Aorta (tissue), 5 donors: ENCODE data around the gene SLC16A9. TPM values are rescaled to one million over a fixed set of nuclear protein-coding genes. Genes with fewer than 3 reads are reported as not detected.
A peak's percentile ranks its signal among the peaks of the same experiment; 100 is the strongest.
"Not testable (repeated sequence)": the region's sequence is repeated elsewhere in the genome, so short reads cannot be mapped to it uniquely, and the experiment has no call there.

Experiments used
- ATAC-seq: fragments of 200-7000 bp; cut with Tn5 transposase; one replicate; pipeline ENCODE4 v1.9.1; 2022; ENCODE audit warnings: moderate library complexity; ENCODE audit not compliant: low FRiP score
- DNase-seq, 2 donors: peaks; one replicate each; pipeline ENCODE4 v3.0.0-alpha.2; 2020
- H3K27ac ChIP-seq, 2 donors: one replicate each; pipeline ENCODE4 v1.5.1; 2013; ENCODE audit warnings: low read length in 2 of 2, mild to moderate bottlenecking in 2 of 2, moderate library complexity in 2 of 2, control low read depth in 1 of 2, inconsistent platforms in 1 of 2, low read depth in 1 of 2
- H3K27me3 ChIP-seq, 2 donors: one replicate each; pipeline ENCODE4 v1.6.1; 2013; ENCODE audit warnings: control low read depth in 1 of 2, low read length in 1 of 2, mild to moderate bottlenecking in 1 of 2, moderate library complexity in 1 of 2; ENCODE audit not compliant: insufficient read depth in 2 of 2, control insufficient read depth in 1 of 2
- H3K36me3 ChIP-seq, 2 donors: one replicate each; pipeline ENCODE4 v1.6.1; 2013; ENCODE audit warnings: control low read depth in 1 of 2, low read length in 1 of 2, mild to moderate bottlenecking in 1 of 2; ENCODE audit not compliant: insufficient read depth in 2 of 2, control insufficient read depth in 1 of 2
- H3K4me1 ChIP-seq, 2 donors: one replicate each; pipeline ENCODE4 v1.6.1; 2013; ENCODE audit warnings: low read length in 2 of 2, control low read depth in 1 of 2, mild to moderate bottlenecking in 1 of 2, moderate library complexity in 1 of 2; ENCODE audit not compliant: insufficient read depth in 2 of 2, control insufficient read depth in 1 of 2
- H3K4me3 ChIP-seq, 2 donors: one replicate each; pipeline ENCODE4 v1.5.1; 2013; ENCODE audit warnings: low read length in 2 of 2, control low read depth in 1 of 2, mild to moderate bottlenecking in 1 of 2
- H3K9me3 ChIP-seq: one replicate; pipeline ENCODE4 v1.6.1; 2013; ENCODE audit warnings: mild to moderate bottlenecking, low read length; ENCODE audit not compliant: control insufficient read depth
- WGBS, 2 donors: extraction: QIAGEN DNeasy Blood & Tissue Kit; methylation state at CpG; one replicate each; pipeline ENCODE4 v1.1.7; 2013; 5-methylcytosine and 5-hydroxymethylcytosine counted together
- intact Hi-C, 2 donors: fragments of 100-400 bp; cut with DNase I; formaldehyde crosslinking; loops; one replicate each; pipeline versions ENCODE4 v1.14.2 to v1.15.0; 2022
- polyA plus RNA-seq, 2 donors: library from polyadenylated mRNA; stranded (reverse); fragments of 200-250 nt; gene quantifications; one replicate each; pipeline ENCODE4 v1.2.3, GENCODE V29; 2013
- total RNA-seq, 2 donors: library from RNA; stranded (reverse); fragmentation: NEBNext Ultra II Directional; extraction: Animal tissue kit (Norgen Biotek cat#: 25700); gene quantifications; one replicate each; pipeline ENCODE4 v1.2.1, GENCODE V29; 2021
- donor health status: healthy with polysubstance abuse.
- donor health status: Bipolar disorder and iron deficiency.
- donor health status: DM: no; HTN: no; CAD: no.
- donor health status: DM: no; HTN: no; CAD: no.
- donor health status: DM: yes; HTN: yes; CAD: no.

SLC16A9 gene
- total and polyA plus RNA-seq, 4 donors: 0.25 to 3.5 (median 2.3) TPM

DNA sequence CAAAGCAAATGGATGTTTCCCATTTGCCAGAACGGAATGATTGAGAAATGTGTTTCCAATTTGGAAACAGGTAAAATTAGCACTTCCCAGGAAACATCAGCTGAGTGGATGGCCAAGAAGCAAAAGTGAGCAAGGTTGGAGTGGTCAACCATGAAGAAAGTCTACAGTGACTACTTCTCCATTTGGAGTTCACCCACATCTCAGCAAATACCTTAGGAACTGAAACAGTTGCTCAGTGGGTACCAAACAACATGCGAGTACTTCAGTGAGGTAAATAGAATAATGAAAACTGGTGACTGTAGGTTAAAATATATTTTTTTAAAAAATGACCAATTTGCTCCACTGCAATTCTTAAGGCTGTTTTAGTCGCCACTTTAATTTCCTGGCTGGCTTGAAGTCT lies 57.7 kb downstream of the SLC16A9 start:
- intact Hi-C loops: no loop called here
- WGBS, 2 donors: 81 to 98% methylated on average over 3 of the region's 3 CpGs
- H3K4me1 ChIP-seq: peaks cover 0 to 4% of the 10 kb centered on the region in 2 donors
- H3K36me3 ChIP-seq: no peaks in the 10 kb centered on the region
- DNase-seq (no peak), ATAC-seq (no peak)
- H3K27ac ChIP-seq: no peak overlapping the region
- H3K9me3 ChIP-seq: no peaks in the 10 kb centered on the region
- H3K27me3 ChIP-seq: no peaks in the 10 kb centered on the region
- no peak overlapping the region for H3K4me3 ChIP-seq

DNA sequence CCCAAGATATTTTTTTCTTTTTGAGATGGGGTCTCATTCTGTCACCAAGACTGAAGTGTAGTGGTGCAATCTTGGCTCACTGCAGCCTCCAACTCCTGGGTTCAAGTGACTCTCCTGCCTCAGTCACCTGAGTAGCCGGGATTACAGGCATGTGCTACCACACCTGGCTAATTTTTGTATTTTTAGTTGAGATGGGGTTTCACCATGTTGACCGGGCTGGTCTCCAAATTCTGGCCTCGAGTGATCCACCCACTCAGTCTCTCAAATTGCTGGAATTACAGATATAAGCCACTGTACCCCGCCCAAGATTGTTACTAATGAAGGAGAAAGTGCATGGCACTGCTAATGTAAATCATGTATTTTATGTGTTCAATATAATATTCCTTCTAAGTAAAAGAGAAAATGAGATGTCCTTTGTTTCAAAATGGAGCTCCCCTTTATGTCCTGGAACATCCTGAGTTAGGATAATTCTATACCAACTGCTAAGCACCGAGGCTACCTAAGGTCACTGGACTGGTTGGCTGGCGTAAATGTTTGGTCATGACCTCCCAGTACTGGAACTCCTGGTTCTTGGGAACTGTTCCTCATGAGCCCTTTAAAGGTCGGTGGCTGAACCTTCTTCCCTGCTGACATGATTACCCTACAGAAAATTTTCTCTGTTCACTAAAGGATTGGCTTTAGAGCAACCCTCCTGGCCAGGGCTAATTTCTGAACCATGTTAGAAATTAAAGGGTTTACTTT lies 59.9 kb downstream of the SLC16A9 start:
- no peaks in the 10 kb centered on the region for H3K9me3 ChIP-seq
- ATAC-seq (no peak), DNase-seq (no peak)
- WGBS, 2 donors: 86 to 88% methylated on average over 7 of the region's 7 CpGs
- peaks cover 0 to 4% of the 10 kb centered on the region in 2 donors for H3K4me1 ChIP-seq
- H3K4me3 ChIP-seq: no peak overlapping the region
- intact Hi-C loops: no loop called here
- no peak overlapping the region for H3K27ac ChIP-seq
- no peaks in the 10 kb centered on the region for H3K36me3 ChIP-seq
- H3K27me3 ChIP-seq: no peaks in the 10 kb centered on the region

DNA sequence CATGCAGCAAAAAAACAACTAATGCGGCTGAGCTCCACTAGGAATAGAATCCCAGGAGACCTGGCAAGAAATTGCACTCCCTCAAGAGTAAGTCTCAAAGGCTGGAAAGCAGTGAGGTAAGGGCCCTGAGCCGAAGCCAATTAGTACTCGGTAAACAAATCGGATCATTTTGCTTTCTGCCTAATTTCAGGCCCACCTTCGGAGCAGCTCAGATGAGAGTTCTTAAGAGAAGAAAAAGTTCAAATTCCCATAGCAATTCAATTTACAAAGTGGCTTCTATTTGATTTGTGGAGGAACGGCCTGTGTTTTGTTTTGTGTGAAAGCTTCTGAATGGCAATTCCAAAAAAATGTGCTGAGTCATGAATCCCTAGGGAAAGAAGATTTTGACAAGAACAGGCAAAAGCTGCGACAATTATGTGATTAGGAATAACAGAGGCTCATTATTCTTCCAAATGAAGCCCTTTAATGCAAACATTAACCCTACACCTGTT lies 60.9 kb downstream of the SLC16A9 start:
- H3K36me3 ChIP-seq: no peaks in the 10 kb centered on the region
- no peaks in the 10 kb centered on the region for H3K9me3 ChIP-seq
- 4 to 5% methylated on average over 7 of the region's 7 CpGs for WGBS, 2 donors
- H3K27ac ChIP-seq: peak overlapping the region in 1 of 2 donors; percentile 75
- H3K4me1 ChIP-seq: peaks cover 0 to 2% of the 10 kb centered on the region in 2 donors
- intact Hi-C loops: no loop called here
- H3K27me3 ChIP-seq: no peaks in the 10 kb centered on the region
- no peak for DNase-seq
- peak overlapping the region; percentile 9 to 34 for H3K4me3 ChIP-seq
- ATAC-seq: no peak

DNA sequence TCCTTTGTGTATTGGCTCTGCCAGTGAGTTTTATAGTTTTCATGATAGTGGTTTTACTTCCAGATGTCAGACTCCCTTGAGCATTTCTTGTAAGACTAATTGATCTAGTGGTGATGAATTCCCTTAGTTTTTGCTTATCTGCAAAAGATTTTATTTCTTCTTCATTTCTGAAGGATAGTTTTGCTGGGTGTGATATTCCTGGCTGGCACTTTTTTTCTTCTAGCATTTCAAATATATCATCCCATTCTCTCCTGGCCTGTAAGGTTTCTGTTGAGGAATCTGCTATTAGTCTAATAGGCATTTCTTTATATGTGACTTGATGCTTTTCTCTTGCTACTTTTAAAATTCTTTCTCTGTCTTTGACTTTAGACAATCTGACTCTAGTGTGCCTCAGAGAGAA lies 64.8 kb downstream of the SLC16A9 start:
- no peaks in the 10 kb centered on the region for H3K27me3 ChIP-seq

DNA sequence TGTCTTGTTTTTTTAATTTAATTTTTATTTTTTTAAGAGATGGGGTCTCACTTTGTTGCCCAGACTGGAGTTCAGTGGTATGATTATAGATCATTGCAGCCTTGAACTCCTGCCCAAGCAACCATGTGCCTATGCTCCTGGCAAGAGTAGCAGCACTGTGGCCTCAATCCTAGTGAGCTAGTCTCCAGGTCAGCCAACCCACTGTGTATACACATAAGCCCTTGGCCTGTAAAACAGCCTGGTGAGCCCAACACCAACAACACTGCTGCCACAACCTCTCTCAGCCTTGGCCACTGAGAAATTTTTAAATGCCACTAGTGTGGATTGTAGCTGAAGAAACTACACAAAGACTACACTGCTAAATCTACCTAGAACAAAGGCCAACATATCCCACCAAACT lies 68.0 kb downstream of the SLC16A9 start:
- H3K27me3 ChIP-seq, H3K27ac ChIP-seq, H3K36me3 ChIP-seq, H3K4me3 ChIP-seq, intact Hi-C loops, H3K9me3 ChIP-seq, DNase-seq, ATAC-seq, H3K4me1 ChIP-seq: not testable (repeated sequence)

More for the DNA sequence above, 64.8 kb downstream of the SLC16A9 start:
- ATAC-seq: no peak
- DNase-seq: no peak
- Histone ChIP-seq H3K4me3 (no peak overlapping the region), H3K9me3 (no peaks in the 10 kb centered on the region), H3K36me3 (no peaks in the 10 kb centered on the region), H3K4me1 (peaks cover 0 to 2% of the 10 kb centered on the region in 2 donors), H3K27ac (no peak overlapping the region)
- intact Hi-C loops: no loop called here

DNA sequence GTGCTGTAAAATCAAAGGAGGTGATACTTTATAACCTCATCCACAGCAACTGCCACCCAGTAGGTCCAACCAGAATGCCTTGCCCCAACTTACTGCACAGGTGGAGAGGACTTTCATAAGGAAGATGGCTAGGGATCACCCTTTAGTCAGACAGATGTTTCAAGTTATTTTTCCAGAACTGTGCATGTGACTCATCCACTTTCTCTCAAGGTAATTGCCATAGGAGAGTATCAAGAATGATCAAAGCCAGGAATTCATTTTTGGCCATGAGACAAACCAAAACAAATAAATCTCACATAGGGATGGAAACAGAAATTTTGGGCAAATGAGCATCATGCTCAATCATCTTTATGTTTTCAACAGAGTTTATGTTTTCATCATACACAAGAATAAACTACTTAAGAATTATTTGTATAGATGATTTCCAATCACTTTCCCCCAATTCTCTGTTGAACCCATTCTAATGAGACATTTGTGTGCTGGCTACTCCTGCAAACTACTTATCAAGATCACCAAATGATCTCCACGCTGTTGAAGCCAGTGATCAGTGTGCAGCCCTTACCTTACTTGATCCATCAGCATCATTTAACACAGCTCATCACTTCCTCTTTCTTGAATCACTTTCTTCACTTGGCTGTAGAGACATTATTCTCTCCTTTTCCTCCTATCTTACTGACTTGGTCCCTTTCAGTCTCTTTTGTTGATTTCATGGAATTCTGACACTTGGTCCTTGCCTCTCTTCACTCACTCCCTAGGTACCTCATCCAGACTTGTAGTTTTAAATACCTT lies 74.0 kb downstream of the SLC16A9 start:
- 92 to 97% methylated on average over 1 of the region's 1 CpG for WGBS, 2 donors
- Histone ChIP-seq H3K27me3 (no peaks in the 10 kb centered on the region), H3K4me3 (no peak overlapping the region), H3K4me1 (no peaks in the 10 kb centered on the region), H3K9me3 (no peaks in the 10 kb centered on the region), H3K27ac (no peak overlapping the region), H3K36me3 (no peaks in the 10 kb centered on the region)
- DNase-seq (no peak), ATAC-seq (no peak)
- intact Hi-C loops: no loop called here

DNA sequence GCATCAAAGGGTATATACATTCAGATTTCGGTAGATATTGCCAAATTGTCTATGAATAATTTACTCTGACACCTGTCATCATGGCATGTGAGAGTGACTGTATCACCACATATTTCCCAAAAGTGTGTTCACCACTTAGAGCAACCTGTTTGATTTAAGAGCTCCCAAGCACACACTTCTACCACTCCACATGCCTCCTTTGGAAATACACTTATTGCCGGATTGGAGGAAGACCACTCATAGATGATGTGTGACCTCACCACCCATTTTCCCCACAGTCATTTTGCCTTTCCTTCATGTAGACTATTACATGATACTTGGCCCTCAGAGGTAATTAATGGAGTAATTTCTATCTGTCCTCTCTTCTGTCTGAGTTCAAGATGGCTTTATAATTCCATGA lies 75.5 kb downstream of the SLC16A9 start:
- no peaks in the 10 kb centered on the region for H3K36me3 ChIP-seq
- H3K27ac ChIP-seq: no peak overlapping the region
- no peaks in the 10 kb centered on the region for H3K4me1 ChIP-seq
- intact Hi-C loops: no loop called here
- H3K9me3 ChIP-seq: no peaks in the 10 kb centered on the region
- no peaks in the 10 kb centered on the region for H3K27me3 ChIP-seq
- no peak for ATAC-seq
- H3K4me3 ChIP-seq: no peak overlapping the region
- WGBS, 2 donors: 88 to 93% methylated on average over 2 of the region's 2 CpGs
- no peak for DNase-seq

DNA sequence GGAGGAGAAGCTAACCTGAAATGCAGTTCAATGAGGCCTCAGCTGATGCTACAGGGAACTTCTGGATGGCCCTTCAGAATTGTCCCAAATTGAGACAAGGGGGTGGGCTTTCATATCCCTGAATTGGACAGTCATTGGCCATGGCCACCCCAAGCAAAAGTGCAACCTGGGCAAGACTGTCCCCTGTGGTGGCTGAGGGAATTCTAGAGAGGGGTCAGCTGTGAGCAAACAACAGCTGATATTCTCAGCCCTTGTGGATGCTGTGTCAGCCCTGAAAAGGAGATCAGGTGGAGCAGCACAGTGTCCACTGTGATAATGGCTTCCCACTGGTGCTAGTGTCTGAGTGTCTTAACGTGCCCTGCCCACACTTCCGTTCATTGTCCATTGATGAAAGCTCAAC lies 76.6 kb downstream of the SLC16A9 start:
- Histone ChIP-seq H3K27me3 (no peaks in the 10 kb centered on the region), H3K4me3 (no peak overlapping the region), H3K4me1 (no peaks in the 10 kb centered on the region), H3K27ac (no peak overlapping the region), H3K36me3 (no peaks in the 10 kb centered on the region), H3K9me3 (no peaks in the 10 kb centered on the region)
- 94 to 99% methylated on average over 2 of the region's 2 CpGs for WGBS, 2 donors
- ATAC-seq (no peak), DNase-seq (no peak)
- intact Hi-C loops: no loop called here
